Measurements from ENCODE around the gene FCGR2B.
"Not testable (repeated sequence)": the region's sequence is repeated elsewhere in the genome, so short reads cannot be mapped to it uniquely, and the experiment has no call there.

GRCh38 chr1:161643481-161644208 is 19.3 kb upstream of the FCGR2B start:
- not testable (repeated sequence) for TF ChIP-seq STAT6 (CRISPR knock-in tag; conservative IDR thresholded peaks at IDR 0.05; ENCODE audit: low read depth); MAX (CRISPR knock-in tag; IDR thresholded peaks at IDR 0.05); ELF4 (CRISPR knock-in tag; IDR thresholded peaks at IDR 0.05; ENCODE audit: low read depth); SOX15 (CRISPR knock-in tag; IDR thresholded peaks at IDR 0.05); MYBL2 (CRISPR knock-in tag; IDR thresholded peaks at IDR 0.05); CREB1 (CRISPR knock-in tag; IDR thresholded peaks at IDR 0.05); SMAD3 (CRISPR knock-in tag; IDR thresholded peaks at IDR 0.05; ENCODE audit: borderline replicate concordance)
- TF ChIP-seq, protein P1, sequence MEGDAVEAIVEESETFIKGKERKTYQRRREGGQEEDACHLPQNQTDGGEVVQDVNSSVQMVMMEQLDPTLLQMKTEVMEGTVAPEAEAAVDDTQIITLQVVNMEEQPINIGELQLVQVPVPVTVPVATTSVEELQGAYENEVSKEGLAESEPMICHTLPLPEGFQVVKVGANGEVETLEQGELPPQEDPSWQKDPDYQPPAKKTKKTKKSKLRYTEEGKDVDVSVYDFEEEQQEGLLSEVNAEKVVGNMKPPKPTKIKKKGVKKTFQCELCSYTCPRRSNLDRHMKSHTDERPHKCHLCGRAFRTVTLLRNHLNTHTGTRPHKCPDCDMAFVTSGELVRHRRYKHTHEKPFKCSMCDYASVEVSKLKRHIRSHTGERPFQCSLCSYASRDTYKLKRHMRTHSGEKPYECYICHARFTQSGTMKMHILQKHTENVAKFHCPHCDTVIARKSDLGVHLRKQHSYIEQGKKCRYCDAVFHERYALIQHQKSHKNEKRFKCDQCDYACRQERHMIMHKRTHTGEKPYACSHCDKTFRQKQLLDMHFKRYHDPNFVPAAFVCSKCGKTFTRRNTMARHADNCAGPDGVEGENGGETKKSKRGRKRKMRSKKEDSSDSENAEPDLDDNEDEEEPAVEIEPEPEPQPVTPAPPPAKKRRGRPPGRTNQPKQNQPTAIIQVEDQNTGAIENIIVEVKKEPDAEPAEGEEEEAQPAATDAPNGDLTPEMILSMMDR (IDR thresholded peaks at IDR 0.05), result not testable (repeated sequence)
- TF ChIP-seq, protein P2, sequence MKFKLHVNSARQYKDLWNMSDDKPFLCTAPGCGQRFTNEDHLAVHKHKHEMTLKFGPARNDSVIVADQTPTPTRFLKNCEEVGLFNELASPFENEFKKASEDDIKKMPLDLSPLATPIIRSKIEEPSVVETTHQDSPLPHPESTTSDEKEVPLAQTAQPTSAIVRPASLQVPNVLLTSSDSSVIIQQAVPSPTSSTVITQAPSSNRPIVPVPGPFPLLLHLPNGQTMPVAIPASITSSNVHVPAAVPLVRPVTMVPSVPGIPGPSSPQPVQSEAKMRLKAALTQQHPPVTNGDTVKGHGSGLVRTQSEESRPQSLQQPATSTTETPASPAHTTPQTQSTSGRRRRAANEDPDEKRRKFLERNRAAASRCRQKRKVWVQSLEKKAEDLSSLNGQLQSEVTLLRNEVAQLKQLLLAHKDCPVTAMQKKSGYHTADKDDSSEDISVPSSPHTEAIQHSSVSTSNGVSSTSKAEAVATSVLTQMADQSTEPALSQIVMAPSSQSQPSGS (CRISPR knock-in tag; IDR thresholded peaks at IDR 0.05; ENCODE audit: borderline replicate concordance, low read depth), result not testable (repeated sequence)

Data from WTC11 (cell line).